Astrocyte of the cerebellum (primary cell): ENCODE measurements around the gene STAP2.
A peak's percentile ranks its signal among the peaks of the same experiment; 100 is the strongest.

Source experiments
- DNase-seq: peaks from one replicate; pipeline ENCODE4 v3.0.0-alpha.2; 2011; ENCODE audit warnings: low read depth
- H3K4me3 ChIP-seq: 2 replicates; pipeline ENCODE4 v1.5.1; 2011; ENCODE audit warnings: mild to moderate bottlenecking, low read depth, low read length, moderate library complexity
- in situ Hi-C: cut with HindIII; loops from 2 replicates; pipeline ENCODE4 v1.10.0; 2017; ENCODE audit warnings: low sequenced_read_pairs
- TF ChIP-seq, protein P1 (sequence below): IDR thresholded peaks from 2 replicates; pipeline ENCODE4 v1.5.1; 2012; ENCODE audit warnings: low read length, low read depth, moderate library complexity, mild to moderate bottlenecking; ENCODE audit errors: missing control alignments

Gene STAP2

DNA sequence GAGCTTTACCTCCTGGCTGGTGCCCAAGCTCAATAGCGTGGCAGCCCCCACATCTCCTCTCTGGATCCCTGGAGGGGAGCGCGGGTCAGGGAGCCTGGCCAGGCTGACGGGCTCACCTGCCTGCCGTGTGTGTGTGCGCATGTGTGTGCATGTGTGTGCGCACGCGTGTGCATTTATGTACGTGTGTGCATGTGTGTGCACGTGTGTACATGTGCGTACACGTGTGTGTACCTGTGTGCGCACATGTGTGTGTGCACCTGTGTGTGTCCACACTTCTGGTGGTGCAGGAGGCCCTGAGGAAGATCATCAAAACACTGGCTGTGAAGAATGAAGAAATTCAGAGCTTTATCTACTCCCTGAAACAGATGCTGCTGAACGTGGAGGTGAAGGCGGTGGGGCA is 33.0 kb downstream of the STAP2 start:
- no peak overlapping the region for H3K4me3 ChIP-seq
- TF ChIP-seq, protein P1, sequence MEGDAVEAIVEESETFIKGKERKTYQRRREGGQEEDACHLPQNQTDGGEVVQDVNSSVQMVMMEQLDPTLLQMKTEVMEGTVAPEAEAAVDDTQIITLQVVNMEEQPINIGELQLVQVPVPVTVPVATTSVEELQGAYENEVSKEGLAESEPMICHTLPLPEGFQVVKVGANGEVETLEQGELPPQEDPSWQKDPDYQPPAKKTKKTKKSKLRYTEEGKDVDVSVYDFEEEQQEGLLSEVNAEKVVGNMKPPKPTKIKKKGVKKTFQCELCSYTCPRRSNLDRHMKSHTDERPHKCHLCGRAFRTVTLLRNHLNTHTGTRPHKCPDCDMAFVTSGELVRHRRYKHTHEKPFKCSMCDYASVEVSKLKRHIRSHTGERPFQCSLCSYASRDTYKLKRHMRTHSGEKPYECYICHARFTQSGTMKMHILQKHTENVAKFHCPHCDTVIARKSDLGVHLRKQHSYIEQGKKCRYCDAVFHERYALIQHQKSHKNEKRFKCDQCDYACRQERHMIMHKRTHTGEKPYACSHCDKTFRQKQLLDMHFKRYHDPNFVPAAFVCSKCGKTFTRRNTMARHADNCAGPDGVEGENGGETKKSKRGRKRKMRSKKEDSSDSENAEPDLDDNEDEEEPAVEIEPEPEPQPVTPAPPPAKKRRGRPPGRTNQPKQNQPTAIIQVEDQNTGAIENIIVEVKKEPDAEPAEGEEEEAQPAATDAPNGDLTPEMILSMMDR, result no peak
- DNase-seq, result no peak
- in situ Hi-C loops, result no loop called here

DNA sequence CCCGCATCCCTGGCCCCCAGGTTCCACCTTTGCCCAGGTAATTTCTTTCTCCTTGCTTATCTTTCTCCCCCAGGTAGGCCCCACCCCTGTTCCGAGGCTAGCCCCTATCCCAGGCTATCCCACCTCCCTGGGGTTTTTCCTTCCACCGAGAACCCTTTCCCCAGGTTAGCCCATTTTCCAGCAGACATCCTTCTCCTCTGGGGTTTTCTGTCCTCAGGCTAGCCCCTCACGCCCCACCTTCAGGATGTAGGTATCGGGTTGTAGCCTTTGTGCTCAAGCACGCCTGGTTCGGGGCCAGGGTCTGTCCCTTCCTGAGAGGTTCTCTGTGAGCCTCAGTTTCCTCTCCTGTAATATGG is 33.4 kb downstream of the STAP2 start:
- TF ChIP-seq, protein P1, result no peak
- no peak for DNase-seq
- H3K4me3 ChIP-seq, result peak overlapping the region; percentile 37
- in situ Hi-C loops, result no loop called here

DNA sequence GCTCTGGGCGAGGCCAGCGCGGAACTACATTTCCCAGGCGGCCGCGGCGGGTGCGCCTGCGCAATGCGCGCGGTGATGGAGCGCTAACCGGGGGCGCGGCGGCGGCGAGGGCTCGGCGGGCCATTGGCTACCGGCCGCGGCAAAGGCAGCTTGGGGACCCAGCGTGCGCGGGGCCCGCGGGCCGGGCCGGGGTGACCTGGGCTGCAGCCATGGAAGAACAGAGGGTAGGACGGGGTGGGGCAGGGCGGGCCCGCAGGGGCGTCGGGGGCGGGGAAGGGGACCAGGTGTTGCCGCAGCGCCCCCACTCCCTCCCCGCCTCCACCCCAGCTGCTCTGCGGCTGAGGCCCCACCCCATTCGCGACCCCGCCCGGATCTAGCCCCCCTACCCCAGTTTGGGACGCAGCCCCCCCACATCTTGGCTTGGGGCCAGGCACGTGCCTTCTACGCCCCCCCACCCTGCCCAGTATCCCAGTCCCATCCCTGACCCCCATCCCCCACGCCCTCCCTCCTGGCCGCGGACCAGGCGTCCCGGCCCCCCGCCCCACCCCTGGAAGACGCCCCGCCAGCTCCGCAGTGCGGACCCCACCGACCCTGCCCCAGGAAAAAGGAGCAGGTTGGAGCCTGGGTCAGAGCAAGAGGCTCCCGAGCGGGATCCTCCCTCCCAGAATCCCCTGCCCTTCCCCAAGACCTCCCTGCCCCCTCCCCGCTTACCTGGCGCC is 33.9 kb downstream of the STAP2 start, which contains the start of gene FSD1:
TSS of gene FSD1 (plus strand) at position 61 of the 719 bp plus-strand sequence. CDS start at position 210, 149 bp downstream.
- in situ Hi-C loops, result no loop called here
- TF ChIP-seq, protein P1, result no peak
- H3K4me3 ChIP-seq, result peak within 1 kb of the TSS; percentile 37
- no peak for DNase-seq

DNA sequence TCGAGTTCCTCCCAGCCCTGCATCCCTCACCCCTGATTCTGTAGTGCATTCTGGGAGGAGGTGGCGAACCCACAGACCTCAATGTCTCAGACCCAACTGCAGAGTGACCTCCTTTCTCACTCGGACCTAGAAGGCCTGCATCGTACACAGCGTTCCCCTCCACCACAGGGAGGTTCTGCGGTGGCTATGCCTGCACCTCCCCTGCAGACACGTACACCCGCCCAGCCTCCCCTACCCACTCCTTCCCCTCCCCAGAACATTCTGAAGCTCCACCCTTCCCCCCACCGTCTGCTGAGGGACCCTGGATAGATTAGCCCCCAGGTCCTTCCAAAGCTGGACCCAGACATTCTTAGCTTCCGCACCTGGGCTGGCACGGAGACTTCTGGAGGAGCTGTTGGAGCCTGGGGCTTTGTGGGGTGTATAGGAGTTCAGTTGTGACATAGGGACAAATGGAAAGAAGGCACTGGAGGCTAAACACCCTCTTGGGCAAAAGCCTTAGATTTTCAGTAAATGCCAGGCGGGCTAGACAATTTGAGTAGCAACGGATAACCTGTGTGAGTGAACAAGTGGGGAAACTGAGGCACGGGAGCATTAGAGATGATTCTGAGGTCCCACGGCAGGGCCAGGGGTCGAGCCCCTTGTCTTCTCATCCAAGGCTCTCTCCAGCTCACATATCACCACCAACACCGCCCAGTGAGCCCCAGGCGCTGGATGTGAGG is 34.6 kb downstream of the STAP2 start:
- TF ChIP-seq, protein P1, result no peak
- H3K4me3 ChIP-seq, result peak overlapping the region; percentile 37
- no peak for DNase-seq
- in situ Hi-C loops, result no loop called here

DNA sequence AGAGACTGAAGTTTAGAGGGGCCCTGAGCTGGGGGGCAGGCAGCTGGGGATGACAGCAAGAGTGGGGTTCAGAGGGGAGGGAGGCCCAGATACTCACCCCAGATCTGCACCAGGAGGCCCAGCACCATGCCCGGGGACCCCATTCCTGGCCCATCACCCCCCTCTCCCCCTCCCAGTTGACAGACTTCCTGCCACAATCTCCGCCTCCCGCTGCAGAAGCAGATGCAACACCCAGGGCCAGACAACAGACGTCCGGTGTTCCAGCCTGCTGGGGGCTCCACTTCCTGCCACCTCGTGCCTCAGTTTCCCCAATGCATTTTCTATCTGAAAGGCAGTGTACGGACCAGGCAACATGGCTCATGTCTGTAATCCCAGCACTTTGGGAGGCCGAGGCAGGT is 36.4 kb downstream of the STAP2 start, which contains the start of gene TMIGD2:
TSS of gene TMIGD2 (minus strand) at position 147 of the 398 bp plus-strand sequence. CDS start at position 143, 4 bp downstream.
- no peak within 1 kb of the TSS for H3K4me3 ChIP-seq
- in situ Hi-C loops, result no loop called here
- TF ChIP-seq, protein P1, result no peak
- DNase-seq, result no peak

DNA sequence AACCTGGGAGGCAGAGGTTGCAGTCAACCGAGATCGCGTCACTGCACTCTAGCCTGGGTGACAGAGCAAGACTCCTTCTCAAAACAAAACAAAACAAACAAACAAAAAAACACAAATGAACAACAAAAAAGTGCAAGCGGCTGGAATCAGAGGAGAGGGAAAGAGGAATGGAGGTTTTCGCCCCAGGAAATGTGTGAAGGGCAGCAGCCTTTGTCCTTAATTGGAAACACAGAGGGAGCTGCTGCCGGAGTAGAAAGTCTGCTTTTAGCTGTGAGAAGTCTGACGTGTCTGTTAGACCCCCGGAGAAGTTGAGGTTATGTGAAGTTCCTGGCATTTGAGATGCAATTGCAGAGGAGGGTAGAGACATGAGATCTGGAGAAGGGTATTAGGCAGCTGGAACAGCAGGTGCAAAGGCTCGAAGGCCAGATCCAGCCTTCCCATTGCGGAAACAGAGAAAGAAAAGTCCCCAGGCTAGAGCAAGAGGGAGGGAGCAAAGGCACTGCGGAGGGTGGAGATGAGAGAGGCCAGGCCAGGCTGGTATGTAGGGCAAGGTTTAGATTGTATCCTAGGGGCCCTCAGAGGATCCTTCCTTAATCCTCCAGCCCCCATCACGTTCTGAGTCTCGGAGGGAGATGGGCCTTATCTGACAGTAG is 36.9 kb downstream of the STAP2 start:
- no peak overlapping the region for H3K4me3 ChIP-seq
- TF ChIP-seq, protein P1, result no peak
- no peak for DNase-seq
- in situ Hi-C loops, result no loop called here
